Uterus (tissue), 4 donors: ENCODE measurements around the gene RALGPS1. TPM values are rescaled to one million over a fixed set of nuclear protein-coding genes. Genes with fewer than 3 reads are reported as not detected.

Source experiments
- DNase-seq, 2 donors: peaks; one replicate each; pipeline ENCODE4 v3.0.0-alpha.2; 2019 to 2020
- H3K27ac ChIP-seq, 2 donors: fragments of 200-600 bp; sonication (generic); 1 replicate in 1 of 2; 2 replicates in 1 of 2; pipeline ENCODE4 v1.5.1; 2016 to 2018
- H3K27me3 ChIP-seq, 2 donors: fragments of 200-600 bp; sonication (generic); one replicate each; pipeline ENCODE4 v1.5.1; 2018 to 2019; ENCODE audit warnings: control low read depth in 1 of 2
- H3K36me3 ChIP-seq, 2 donors: fragments of 200-600 bp; sonication (generic); one replicate each; pipeline ENCODE4 v1.5.1; 2019; ENCODE audit warnings: control low read depth in 1 of 2
- H3K4me1 ChIP-seq, 2 donors: fragments of 200-600 bp; sonication (generic); one replicate each; pipeline ENCODE4 v1.5.1; 2018 to 2019; ENCODE audit warnings: control low read depth in 1 of 2
- H3K4me3 ChIP-seq, 2 donors: fragments of 200-600 bp; sonication (generic); 1 replicate in 1 of 2; 2 replicates in 1 of 2; pipeline ENCODE4 v1.5.1; 2018 to 2019; ENCODE audit warnings: mild to moderate bottlenecking in 1 of 2
- H3K9me3 ChIP-seq, 2 donors: fragments of 200-600 bp; sonication (generic); one replicate each; pipeline ENCODE4 v1.5.1; 2019; ENCODE audit warnings: control low read depth in 1 of 2
- POLR2A ChIP-seq, 2 donors: fragments of 450-650 bp; IDR thresholded peaks; one replicate each; pipeline ENCODE4 v1.6.1; 2016; ENCODE audit warnings: antibody characterized with exemption in 2 of 2, mild to moderate bottlenecking in 1 of 2, moderate library complexity in 1 of 2
- intact Hi-C: fragments of 100-400 bp; cut with DNase I; formaldehyde crosslinking; loops from one replicate; pipeline ENCODE4 v1.15.1; 2023; ENCODE audit warnings: low total_unique reads
- total RNA-seq, 4 donors: library from RNA; depleted of rRNA in 3 of 4; stranded (reverse); fragments of >200 nt in 3 of 4; gene quantifications; one replicate each; pipeline versions ENCODE4 v1.1.0 to v1.2.4, GENCODE V29; 2014 to 2023
- TF ChIP-seq, protein P1 (sequence below), 4 experiments: fragments of 200-600 bp in 2 of 4; fragments of 450-650 bp in 2 of 4; sonication (generic) in 2 of 4; IDR thresholded peaks; one replicate each; pipeline ENCODE4 v1.5.1; 2016 to 2019; ENCODE audit warnings: antibody characterized with exemption in 4 of 4, mild to moderate bottlenecking in 2 of 4, moderate library complexity in 1 of 4
- donor health status: DM: yes; HTN: yes; CAD: no.

The RALGPS1 gene
- total RNA-seq, 4 donors from 2014 or later = 8.5 to 16.7 (median 14.5) TPM

DNA sequence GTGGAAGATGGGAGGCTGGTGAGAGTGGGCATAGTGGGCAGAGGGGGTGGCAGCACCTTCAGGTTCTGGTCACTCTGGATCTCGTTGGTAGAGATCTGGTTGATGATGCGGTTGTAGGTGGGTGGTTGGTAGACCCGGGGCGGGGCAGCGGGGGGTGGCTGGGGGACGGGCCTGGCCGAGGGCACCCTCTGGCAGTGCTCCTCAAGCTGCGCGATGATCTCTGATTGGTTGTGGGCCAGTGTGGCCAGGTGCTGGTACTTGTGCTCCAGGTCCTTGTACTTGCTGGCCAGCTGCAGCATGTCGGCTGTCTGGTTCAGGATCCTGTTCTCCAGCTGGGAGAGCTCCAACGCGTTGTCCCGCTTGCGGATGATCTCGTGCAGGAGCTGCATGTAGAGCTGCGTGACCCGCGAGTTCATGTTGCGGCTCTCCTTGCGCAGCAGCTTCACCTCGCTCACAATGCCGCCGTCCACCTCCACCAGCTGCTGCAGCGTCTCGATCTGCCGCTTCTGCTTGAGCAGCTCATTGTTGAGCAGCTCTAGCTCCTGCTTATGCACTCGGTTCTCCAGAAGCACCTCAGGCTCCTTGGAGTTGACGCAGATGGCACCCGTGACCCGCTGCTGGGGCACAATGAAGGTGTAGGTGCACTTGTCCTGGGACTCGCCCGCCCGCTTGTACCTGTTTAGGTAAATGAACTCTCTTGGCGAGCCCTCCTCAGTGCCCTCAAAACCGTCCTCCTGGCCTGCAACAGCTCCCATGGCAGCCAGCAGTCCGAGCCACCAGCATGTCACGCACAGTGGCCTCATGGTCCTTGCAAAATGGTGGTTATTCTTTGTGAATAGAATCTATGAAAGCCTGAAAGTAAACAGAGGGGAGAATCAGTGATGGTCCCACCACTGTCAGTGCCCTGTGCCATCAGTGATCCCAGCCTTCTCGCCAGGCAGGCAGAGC lies 193.6 kb downstream of the RALGPS1 start:
- no peaks in the 10 kb centered on the region for H3K9me3 ChIP-seq
- intact Hi-C loops = no loop called here
- H3K27me3 ChIP-seq = no peaks in the 10 kb centered on the region
- TF ChIP-seq POLR2A (IDR thresholded peaks at IDR 0.05) = no peak
- TF ChIP-seq, protein P1, sequence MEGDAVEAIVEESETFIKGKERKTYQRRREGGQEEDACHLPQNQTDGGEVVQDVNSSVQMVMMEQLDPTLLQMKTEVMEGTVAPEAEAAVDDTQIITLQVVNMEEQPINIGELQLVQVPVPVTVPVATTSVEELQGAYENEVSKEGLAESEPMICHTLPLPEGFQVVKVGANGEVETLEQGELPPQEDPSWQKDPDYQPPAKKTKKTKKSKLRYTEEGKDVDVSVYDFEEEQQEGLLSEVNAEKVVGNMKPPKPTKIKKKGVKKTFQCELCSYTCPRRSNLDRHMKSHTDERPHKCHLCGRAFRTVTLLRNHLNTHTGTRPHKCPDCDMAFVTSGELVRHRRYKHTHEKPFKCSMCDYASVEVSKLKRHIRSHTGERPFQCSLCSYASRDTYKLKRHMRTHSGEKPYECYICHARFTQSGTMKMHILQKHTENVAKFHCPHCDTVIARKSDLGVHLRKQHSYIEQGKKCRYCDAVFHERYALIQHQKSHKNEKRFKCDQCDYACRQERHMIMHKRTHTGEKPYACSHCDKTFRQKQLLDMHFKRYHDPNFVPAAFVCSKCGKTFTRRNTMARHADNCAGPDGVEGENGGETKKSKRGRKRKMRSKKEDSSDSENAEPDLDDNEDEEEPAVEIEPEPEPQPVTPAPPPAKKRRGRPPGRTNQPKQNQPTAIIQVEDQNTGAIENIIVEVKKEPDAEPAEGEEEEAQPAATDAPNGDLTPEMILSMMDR (IDR thresholded peaks at IDR 0.05) = no peak
- DNase-seq = peak in 1 of 2 donors; percentile 61
- peak overlapping the region; percentile 40 to 55 for H3K27ac ChIP-seq
- no peak overlapping the region for H3K4me3 ChIP-seq
- H3K36me3 ChIP-seq = no peaks in the 10 kb centered on the region
- peaks cover 0 to 8% of the 10 kb centered on the region in 2 donors for H3K4me1 ChIP-seq

DNA sequence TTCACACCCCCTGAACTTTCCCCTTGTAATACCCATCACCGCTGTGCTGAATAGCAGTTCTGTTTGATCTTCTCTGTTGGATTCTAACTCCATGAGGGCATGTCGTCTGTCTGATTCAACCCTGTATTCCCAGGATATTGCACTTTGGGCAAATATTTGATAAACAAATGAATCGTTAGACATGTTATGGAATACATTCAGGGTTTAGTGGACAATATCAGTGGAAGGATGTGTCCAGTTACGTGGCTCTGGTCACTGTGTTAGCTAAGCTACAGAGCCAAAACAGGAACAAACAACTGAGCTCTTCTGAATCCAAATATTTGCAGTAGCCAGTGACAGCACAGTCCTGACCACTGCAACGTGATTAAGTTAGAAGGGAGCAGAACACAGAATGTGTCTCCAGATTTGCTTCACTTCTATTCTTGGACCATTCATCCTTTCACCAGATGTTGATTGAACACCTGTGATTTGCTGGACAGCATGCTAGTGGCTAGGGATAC lies 194.7 kb downstream of the RALGPS1 start:
- Histone ChIP-seq H3K27me3 (no peaks in the 10 kb centered on the region), H3K4me1 (peaks cover 0 to 8% of the 10 kb centered on the region in 2 donors), H3K36me3 (no peaks in the 10 kb centered on the region), H3K4me3 (no peak overlapping the region), H3K27ac (peak overlapping the region; percentile 33 to 36), H3K9me3 (no peaks in the 10 kb centered on the region)
- intact Hi-C loops = no loop called here
- DNase-seq = no peak
- no peak for TF ChIP-seq POLR2A (IDR thresholded peaks at IDR 0.05)
- TF ChIP-seq, protein P1 (IDR thresholded peaks at IDR 0.05) = no peak

DNA sequence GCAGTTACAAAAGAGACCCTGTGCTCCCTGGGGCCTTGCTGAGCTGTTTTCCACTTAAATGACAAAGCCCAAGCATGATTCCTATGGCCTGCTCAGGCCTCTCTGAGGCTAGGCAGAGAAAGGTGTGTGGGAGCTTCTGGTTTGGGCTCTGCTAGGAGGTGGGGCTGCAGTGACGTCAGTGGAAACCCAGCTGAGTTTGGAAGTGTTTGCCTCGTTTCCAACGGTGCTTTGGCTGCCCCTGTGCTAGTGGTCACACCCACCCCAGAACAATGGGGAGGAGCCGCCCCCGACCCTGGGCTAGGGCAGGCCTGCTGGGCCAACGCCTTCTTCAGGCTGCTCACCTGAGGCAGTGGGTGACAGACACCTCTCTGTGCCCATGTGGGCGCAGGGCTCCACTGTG lies 197.5 kb downstream of the RALGPS1 start:
- peak in 1 of 2 donors; percentile 8 for TF ChIP-seq POLR2A (IDR thresholded peaks at IDR 0.05)
- TF ChIP-seq, protein P1 (IDR thresholded peaks at IDR 0.05) = no peak
- no peaks in the 10 kb centered on the region for H3K36me3 ChIP-seq
- peaks cover 0 to 8% of the 10 kb centered on the region in 2 donors for H3K4me1 ChIP-seq
- peak; percentile 80 to 82 for DNase-seq
- peak overlapping the region; percentile 64 to 73 for H3K27ac ChIP-seq
- no peak overlapping the region for H3K4me3 ChIP-seq
- H3K9me3 ChIP-seq = no peaks in the 10 kb centered on the region
- H3K27me3 ChIP-seq = no peaks in the 10 kb centered on the region
- intact Hi-C loops = no loop called here

DNA sequence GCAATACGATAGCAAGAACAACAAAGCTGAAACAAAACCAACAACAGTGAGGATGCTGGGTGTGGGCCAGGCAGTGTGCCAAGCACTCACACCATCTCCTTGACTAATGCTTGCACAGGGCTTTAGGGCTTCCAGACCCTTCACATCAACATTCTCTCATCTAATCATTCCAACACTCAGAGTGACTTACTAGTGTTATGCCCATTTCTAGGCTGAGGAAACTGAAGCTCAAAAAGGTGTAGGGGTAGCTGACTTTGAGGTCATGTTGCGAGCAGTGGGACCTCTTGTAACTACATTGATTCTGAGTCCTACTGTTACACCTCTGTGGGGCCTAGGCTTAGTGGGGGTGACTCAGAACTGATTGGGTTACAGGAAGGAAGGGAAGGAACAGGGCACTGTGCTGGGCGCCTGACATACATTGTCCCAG lies 198.2 kb downstream of the RALGPS1 start:
- intact Hi-C loops = no loop called here
- no peak for DNase-seq
- H3K27me3 ChIP-seq = no peaks in the 10 kb centered on the region
- H3K9me3 ChIP-seq = no peaks in the 10 kb centered on the region
- no peak for TF ChIP-seq POLR2A (IDR thresholded peaks at IDR 0.05)
- TF ChIP-seq, protein P1 (IDR thresholded peaks at IDR 0.05) = no peak
- no peaks in the 10 kb centered on the region for H3K36me3 ChIP-seq
- peaks cover 0 to 8% of the 10 kb centered on the region in 2 donors for H3K4me1 ChIP-seq
- H3K4me3 ChIP-seq = no peak overlapping the region
- H3K27ac ChIP-seq = peak overlapping the region; percentile 64 to 73
